Adrenal gland (tissue), 12 donors: Measurements from ENCODE around the gene GDF9. TPM values are rescaled to one million over a fixed set of nuclear protein-coding genes. Genes with fewer than 3 reads are reported as not detected.
A peak's percentile ranks its signal among the peaks of the same experiment; 100 is the strongest.

Experiments
- DNase-seq, 7 donors: peaks; one replicate each; pipeline ENCODE4 v3.0.0-alpha.2; 2019 to 2020
- H3K27ac ChIP-seq, 5 donors: fragments of 200-600 bp; sonication (generic) in 4 of 5; 1 replicate in 3 of 5; 2 replicates in 2 of 5; pipeline versions ENCODE4 v1.5.1 to v1.8.0; 2016 to 2020; ENCODE audit warnings: mild to moderate bottlenecking in 1 of 5
- H3K27me3 ChIP-seq: fragments of 200-600 bp; 2 replicates; pipeline ENCODE4 v1.8.0; 2021
- H3K36me3 ChIP-seq, 2 donors: fragments of 200-600 bp; replicated peaks in 1 of 2; 1 replicate in 1 of 2; 2 replicates in 1 of 2; pipeline versions ENCODE4 v1.5.1 to v1.8.0; 2018 to 2022
- H3K4me1 ChIP-seq, 2 donors: fragments of 200-600 bp; replicated peaks in 1 of 2; 1 replicate in 1 of 2; 2 replicates in 1 of 2; pipeline versions ENCODE4 v1.5.1 to v1.8.0; 2018 to 2021
- H3K4me3 ChIP-seq, 4 donors: fragments of 200-600 bp; sonication (generic) in 3 of 4; one replicate each; pipeline ENCODE4 v1.5.1; 2016 to 2018
- H3K9me3 ChIP-seq, 3 donors: fragments of 200-600 bp; sonication (generic) in 1 of 3; replicated peaks in 1 of 3; 1 replicate in 2 of 3; 2 replicates in 1 of 3; pipeline versions ENCODE4 v1.5.1 to v1.8.0; 2016 to 2021
- CTCF ChIP-seq, 6 experiments: fragments of 450-650 bp in 4 of 6; fragments of 200-600 bp in 2 of 6; sonication (generic) in 1 of 6; IDR thresholded peaks; 1 replicate in 5 of 6; 2 replicates in 1 of 6; pipeline versions ENCODE4 v1.5.1 to v1.8.0; 2016 to 2021; ENCODE audit warnings: antibody characterized with exemption in 6 of 6, mild to moderate bottlenecking in 2 of 6, moderate library complexity in 1 of 6
- POLR2A ChIP-seq, 2 donors: fragments of 450-650 bp; IDR thresholded peaks; one replicate each; pipeline ENCODE4 v1.6.1; 2017; ENCODE audit warnings: antibody characterized with exemption in 2 of 2, mild to moderate bottlenecking in 2 of 2, moderate library complexity in 1 of 2
- WGBS, 4 donors: extraction: QIAGEN DNeasy Blood & Tissue Kit in 2 of 4; methylation state at CpG; one replicate each; pipeline versions ENCODE4 v1.1.5 to v1.1.7; 2013 to 2017; 5-methylcytosine and 5-hydroxymethylcytosine counted together
- intact Hi-C, 2 donors: fragments of 100-400 bp; cut with DNase I; formaldehyde crosslinking; loops; one replicate each; pipeline versions ENCODE4 v1.14.1 to v1.15.0; 2022 to 2023
- polyA plus RNA-seq, 3 donors: library from polyadenylated mRNA; stranded (reverse); fragments of 200-250 nt in 2 of 3; fragments of 350-450 nt in 1 of 3; fragmentation: Illumina TruSeq in 1 of 3; extraction: RNeasy Lipid Tissue Mini Kit (QIAGEN cat#74804) in 1 of 3; gene quantifications; one replicate each; pipeline ENCODE4 v1.2.3, GENCODE V29; 2013 to 2014
- total RNA-seq, 9 donors: library from RNA; depleted of rRNA in 4 of 9; stranded (reverse); fragments of >200 nt in 4 of 9; fragments of 120-200 nt in 1 of 9; fragmentation: NEBNext Ultra II Directional in 1 of 9; extraction: Animal tissue kit (Norgen Biotek cat#: 25700) in 1 of 9; gene quantifications; one replicate each; pipeline versions ENCODE4 v1.1.0 to v1.2.4, GENCODE V29; 2013 to 2023
- donor health status: healthy with polysubstance abuse.
- donor health status: Bipolar disorder and iron deficiency.
- donor health status: DM: yes; HTN: yes; CAD: no.
- donor health status: DM: no; HTN: no; CAD: no.
- donor health status: DM: no; HTN: no; CAD: no.
- donor health status: DM: yes; HTN: yes; CAD: no.

GDF9 gene
- total and polyA plus RNA-seq, 12 donors, result 0.41 to 1.4 (median 0.83) TPM

GRCh38 chr5:132834057-132834456 is 32.2 kb downstream of the GDF9 start:
- TF ChIP-seq POLR2A (IDR thresholded peaks at IDR 0.05), result no peak
- no peaks in the 10 kb centered on the region for H3K36me3 ChIP-seq
- no peaks in the 10 kb centered on the region for H3K9me3 ChIP-seq
- intact Hi-C loops, result loop anchor here in 1 of 2 donors (5.0 kb wide), 1 partner anchor 33 kb away; the partner anchor contains the start of genes GDF9 and UQCRQ
- 91 to 100% (median 97%) methylated on average over 3 of the region's 3 CpGs for WGBS, 4 donors
- no peak overlapping the region for H3K27ac ChIP-seq
- H3K27me3 ChIP-seq, result no peaks in the 10 kb centered on the region
- H3K4me1 ChIP-seq, result peaks cover 6 to 7% of the 10 kb centered on the region in 2 donors
- DNase-seq, result no peak
- H3K4me3 ChIP-seq, result no peak overlapping the region

- no peak for DNase-seq
- intact Hi-C loops, result loop anchor here in 1 of 2 donors (5.0 kb wide), 1 partner anchor 35 kb away; the partner anchor contains the start of genes GDF9 and UQCRQ
Measured at GRCh38 chr5:132832612-132833011, 33.7 kb downstream of the GDF9 start.

DNA sequence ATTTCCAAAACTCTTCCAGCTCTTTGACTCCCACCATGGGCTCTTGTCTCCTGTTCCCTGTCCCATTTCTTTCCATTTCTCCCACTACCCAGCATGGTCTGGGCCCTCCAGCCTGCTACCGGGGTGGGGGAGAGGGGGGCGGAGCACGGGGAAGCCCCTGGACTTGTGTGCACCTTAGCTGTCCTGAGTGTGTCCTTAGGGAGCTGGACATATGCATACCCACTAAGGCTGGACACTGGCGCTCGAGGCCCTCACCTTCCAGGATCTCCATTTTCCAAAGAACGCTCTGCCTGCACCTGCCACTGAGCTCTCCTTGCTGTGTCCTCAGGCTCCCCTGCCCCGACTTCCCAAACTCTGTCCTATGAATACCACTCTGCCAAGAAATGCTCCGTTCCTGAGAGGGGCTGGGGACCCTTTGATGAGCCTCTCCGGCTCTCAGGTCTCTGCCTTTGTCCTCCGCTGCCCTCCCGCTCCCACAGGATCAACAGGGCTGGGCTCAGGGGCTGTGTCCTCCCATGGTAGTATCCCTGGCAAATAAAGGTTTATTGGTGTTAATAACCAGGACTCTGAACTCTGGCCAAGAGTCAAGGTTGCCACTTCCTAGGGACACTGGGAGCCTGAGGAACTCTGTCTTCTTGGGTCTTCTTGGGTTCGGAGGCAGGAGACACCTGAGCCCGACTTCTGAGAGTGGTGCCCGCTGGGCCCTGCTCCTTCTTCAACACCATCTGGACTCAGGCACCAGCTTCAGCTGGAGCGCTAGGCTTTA is 35.0 kb downstream of the GDF9 start:
- H3K4me1 ChIP-seq, result peaks cover 6 to 7% of the 10 kb centered on the region in 2 donors
- TF ChIP-seq POLR2A (IDR thresholded peaks at IDR 0.05) (no peak), CTCF (IDR thresholded peaks at IDR 0.05) (no peak)
- 81 to 95% (median 88%) methylated on average over 11 to 15 of the region's 15 CpGs for WGBS, 4 donors
- intact Hi-C loops, result loop anchor here in 1 of 2 donors (5.0 kb wide), 1 partner anchor 36 kb away; the partner anchor contains the start of genes GDF9 and UQCRQ
- no peak for DNase-seq
- no peaks in the 10 kb centered on the region for H3K36me3 ChIP-seq
- H3K27me3 ChIP-seq, result no peaks in the 10 kb centered on the region
- no peaks in the 10 kb centered on the region for H3K9me3 ChIP-seq
- H3K27ac ChIP-seq, result peak overlapping the region in 1 of 5 donors; percentile 81
- peak overlapping the region in 1 of 4 donors; percentile 81 for H3K4me3 ChIP-seq

More at GRCh38 chr5:132832612-132833011, 33.7 kb downstream of the GDF9 start:
- Histone ChIP-seq H3K9me3 (no peaks in the 10 kb centered on the region), H3K27me3 (no peaks in the 10 kb centered on the region), H3K4me3 (no peak overlapping the region), H3K36me3 (no peaks in the 10 kb centered on the region), H3K27ac (no peak overlapping the region), H3K4me1 (peaks cover 6 to 7% of the 10 kb centered on the region in 2 donors)
- no peak for TF ChIP-seq CTCF (IDR thresholded peaks at IDR 0.05)
- TF ChIP-seq POLR2A (IDR thresholded peaks at IDR 0.05), result no peak
- 85 to 95% (median 88%) methylated on average over 5 of the region's 5 CpGs for WGBS, 4 donors

DNA sequence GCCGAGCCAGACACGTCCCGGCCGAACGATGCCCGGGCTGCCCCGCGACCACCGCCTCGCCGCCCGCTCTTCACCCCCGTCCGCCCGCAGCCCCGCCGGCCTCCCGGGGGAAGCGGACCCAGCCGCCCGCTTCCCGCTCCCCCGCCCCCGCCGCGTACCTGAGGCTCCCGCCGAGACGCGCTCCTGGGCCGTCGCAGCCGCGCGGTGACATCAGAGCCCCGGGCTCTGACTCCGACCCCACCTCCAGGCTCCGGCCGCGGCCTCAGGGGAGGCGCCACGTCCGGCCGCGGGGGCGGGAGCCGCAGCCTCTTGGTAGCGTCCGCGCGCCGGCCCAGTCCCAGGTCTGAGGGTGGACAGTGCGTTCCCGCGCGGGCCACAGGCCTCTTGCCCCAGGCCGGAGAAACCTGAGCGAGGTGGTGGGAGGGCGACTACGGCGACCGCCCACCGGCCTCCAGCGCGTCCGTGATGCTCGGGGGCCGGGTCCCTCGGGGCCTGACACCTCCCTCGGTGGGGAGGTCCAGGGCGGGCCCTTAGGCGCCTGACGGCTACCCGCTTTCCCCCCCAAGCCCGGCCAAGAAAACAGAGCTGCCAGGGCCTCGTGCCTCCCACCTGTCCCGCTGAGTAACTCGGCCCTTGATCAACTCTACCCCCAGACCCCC is 35.7 kb downstream of the GDF9 start, which contains the start of gene SHROOM1:
Gene SHROOM1, minus strand, starts transcription at position 212 of the 659 bp plus-strand sequence. CDS start 4,507 bp downstream, outside the sequence.
- DNase-seq, result peak in 6 of 7 donors; percentile 45 to 59 (median 50)
- Histone ChIP-seq H3K27me3 (no peaks in the 10 kb centered on the region), H3K27ac (peak within 1 kb of the TSS in 3 of 5 donors; percentile 50 to 81 (median 73)), H3K4me3 (peak within 1 kb of the TSS in 3 of 4 donors; percentile 25 to 81 (median 50)), H3K36me3 (no peaks in the 10 kb centered on the region), H3K4me1 (peaks cover 6 to 7% of the 10 kb centered on the region in 2 donors), H3K9me3 (no peaks in the 10 kb centered on the region)
- no peak for TF ChIP-seq POLR2A (IDR thresholded peaks at IDR 0.05)
- TF ChIP-seq CTCF (IDR thresholded peaks at IDR 0.05), result no peak
- intact Hi-C loops, result loop anchor here in 1 of 2 donors (5.0 kb wide), 1 partner anchor 37 kb away; the partner anchor contains the start of genes GDF9 and UQCRQ
- 5 to 42% (median 15%) methylated on average over 6 to 78 of the region's 78 CpGs for WGBS, 4 donors
